RKO (cell line): ENCODE measurements around the gene FKTN.

ENCODE experiments used
- DNase-seq: peaks from one replicate; pipeline ENCODE4 v3.0.0-alpha.2; 2016; ENCODE audit warnings: low spot score

FKTN gene

DNA sequence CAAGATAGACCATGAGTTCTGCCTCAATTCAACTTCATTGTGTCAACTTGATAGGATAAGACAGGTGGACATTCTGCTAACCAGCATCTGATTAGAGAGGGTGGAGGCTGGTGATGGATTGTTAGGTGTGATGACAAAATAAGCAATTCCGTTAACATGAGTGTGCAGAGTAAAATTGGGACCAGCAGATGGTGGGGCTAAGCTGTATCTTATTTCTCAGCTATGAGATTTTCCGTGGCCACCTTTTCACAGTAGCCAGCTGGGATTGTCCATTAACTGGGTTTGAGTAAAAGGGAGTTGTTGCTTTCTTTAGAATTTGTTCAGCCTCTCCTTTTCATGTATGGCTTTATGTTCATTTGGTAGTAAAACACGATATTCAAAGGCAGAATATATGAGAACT is 75.5 kb downstream of the FKTN start:
- DNase-seq = no peak

DNA sequence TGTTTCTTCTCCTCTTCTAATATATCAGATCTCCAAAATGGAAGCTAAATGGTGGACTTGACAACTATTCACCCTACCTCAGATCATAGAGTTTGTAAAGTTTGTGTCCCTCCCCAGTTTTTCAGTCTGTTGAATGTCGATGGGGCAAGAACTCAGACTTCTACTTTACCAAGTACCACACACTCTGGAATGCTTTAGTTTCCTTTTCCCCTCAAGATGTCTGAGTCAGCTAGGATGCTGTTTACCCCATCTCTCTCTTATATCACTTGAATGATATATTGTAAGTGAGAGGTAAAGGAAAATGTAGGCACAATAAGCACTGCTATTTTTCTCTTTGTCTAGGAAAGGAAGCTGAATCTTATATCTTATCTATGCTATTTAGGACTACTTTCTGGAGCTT is 78.4 kb downstream of the FKTN start:
- DNase-seq = no peak

DNA sequence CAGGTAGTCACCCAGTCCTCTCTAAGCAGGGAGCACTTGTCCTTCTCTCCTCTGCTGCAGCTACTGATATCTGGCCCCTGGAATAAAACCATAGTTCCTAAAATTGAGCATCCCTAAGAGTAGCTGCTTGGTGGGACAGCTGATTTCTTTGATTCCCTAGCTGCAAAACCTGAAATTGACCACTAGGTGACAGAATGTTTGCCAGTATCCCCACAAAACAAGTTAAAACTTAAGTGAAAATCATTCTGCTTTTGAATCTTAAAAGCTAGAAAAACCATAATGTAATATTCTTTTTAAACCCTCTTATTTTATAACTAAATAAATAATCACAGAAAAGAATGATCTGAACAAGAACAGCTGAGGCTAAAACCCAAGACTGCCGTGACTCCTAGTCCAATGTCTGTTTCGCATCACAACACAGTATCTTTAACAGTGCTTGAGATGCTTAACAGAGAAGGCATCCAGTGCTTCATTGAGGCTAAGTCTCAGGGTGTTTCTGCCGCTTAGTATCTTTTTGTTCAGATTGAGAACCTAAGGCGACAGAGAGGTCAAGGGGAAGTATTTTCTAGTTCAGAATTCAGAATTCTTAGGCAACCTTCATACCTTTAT is 80.0 kb downstream of the FKTN start:
- peak; percentile 22 for DNase-seq

DNA sequence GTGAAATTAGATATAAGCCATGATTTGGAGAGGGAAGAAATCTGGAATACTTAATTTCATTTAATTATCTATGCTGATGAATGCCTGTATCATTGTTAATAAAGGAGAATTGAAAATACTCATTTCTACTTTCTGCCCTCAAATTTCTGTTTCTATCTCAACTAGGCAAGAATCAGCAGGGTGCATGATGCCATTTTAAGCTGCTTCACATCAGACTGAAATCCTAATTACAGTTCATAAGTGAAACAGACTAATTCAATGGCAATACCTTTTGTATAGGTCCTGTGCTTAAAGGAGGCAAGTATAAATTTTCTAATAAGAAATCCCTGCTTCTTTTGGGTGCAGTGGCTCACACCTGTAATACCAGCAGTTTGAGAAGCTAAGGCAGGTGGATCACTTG is 82.0 kb downstream of the FKTN start:
- DNase-seq = no peak

DNA sequence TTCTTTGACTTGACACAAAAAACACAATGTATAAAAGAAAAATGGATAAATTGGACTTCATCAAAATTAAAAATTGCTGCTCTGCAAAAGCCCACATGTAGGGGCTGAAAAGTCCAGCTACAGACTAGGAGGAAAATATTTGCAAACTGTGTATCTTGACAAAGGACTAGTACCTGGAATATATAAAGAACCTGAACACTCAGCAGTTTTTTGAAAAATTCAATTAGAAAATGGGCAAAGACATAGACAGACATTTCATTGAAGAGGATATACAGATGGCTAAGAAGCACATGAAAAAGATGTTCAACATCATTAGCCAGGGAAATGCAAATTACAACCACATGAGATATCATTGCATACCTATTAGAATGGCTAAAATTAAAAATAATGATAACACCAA is 85.9 kb downstream of the FKTN start:
- no peak for DNase-seq

DNA sequence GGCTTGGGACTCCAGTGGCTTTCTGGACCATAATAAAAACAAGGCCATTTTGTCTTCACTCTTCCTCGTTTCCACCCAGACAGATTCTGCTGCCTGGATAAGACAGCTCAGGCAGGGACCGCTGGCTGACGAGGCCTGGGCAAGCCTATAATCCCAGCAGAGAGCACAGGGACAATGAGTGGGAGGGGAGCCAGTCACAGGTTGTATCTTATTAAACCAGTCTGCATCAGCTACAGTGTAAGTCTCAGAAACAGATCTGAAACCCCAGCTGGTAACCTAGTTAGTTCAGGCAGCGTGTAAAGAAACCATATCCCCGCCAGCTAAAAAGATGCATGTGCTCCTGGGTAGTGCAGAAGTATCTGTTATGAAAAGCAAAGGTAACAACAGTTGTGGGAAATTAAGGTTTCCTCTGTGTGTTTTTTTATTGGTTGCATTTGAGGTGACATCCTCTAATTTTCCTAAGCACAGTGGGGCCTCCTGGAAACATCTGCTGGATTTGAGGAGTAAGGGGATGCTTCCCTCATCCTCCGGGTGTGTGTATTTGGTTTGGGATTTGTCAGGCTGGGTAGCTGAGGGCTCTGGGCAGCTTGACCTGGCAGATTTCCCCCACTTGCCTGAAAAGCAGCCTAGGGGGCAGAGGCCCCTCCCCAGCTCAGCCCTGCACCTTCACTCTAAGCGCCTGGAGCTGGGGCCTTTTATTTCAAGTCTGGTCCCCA is 89.1 kb downstream of the FKTN start:
- DNase-seq = no peak

DNA sequence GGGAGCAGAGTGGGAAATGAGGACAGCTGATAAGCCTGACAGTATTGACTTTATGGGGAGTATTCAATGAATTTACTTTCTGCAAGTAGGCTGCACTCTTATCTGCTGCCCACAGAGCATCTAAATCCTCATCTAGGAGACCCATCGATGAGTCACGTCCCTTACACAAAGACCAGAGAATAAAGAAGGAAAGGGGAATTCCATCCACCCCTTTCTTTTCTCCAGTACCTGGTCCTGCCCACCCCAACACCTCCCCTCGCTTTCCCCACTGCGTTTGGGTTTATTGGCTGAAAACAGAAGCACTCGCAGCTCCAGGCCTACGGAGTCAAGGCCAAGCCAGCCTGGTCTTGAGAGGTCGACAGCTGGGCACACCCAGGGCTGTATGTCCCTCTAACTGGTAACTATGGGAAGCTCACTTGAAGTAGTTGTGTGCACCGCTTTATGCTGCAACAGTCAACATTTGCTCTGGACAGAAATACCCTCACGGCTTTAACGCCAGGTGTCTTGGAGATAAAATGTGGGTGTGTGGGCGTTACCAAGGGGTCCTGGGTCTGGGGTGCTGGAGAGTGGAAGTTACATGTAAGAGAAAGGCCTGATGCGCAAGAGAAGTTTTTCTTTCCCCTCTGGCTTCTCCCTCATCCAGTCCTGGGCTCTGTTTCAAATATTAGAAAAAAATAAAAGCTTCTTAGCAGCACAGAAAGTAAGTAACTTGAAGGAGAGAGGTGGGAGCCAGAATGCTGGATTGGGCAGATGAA is 89.8 kb downstream of the FKTN start:
- DNase-seq = no peak

DNA sequence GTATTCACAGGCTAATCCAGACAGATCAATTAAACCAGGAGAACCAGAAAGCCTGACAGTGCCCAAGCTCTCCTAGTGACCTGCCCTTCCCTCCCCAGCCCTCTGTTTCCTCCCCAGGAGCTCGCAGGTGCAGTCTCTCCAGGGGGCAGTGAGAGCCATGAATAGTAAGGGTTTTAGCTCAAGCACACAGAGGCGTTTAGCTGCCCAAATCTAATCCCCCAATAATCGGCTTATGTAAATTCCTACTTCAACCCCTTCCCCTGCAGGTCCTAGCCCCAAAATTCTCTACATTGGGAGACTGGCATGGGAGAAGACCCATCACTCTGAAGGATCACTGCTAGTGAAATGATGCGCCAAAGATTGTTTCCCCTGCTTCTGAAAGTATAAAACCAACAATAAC is 93.9 kb downstream of the FKTN start:
- DNase-seq = no peak

DNA sequence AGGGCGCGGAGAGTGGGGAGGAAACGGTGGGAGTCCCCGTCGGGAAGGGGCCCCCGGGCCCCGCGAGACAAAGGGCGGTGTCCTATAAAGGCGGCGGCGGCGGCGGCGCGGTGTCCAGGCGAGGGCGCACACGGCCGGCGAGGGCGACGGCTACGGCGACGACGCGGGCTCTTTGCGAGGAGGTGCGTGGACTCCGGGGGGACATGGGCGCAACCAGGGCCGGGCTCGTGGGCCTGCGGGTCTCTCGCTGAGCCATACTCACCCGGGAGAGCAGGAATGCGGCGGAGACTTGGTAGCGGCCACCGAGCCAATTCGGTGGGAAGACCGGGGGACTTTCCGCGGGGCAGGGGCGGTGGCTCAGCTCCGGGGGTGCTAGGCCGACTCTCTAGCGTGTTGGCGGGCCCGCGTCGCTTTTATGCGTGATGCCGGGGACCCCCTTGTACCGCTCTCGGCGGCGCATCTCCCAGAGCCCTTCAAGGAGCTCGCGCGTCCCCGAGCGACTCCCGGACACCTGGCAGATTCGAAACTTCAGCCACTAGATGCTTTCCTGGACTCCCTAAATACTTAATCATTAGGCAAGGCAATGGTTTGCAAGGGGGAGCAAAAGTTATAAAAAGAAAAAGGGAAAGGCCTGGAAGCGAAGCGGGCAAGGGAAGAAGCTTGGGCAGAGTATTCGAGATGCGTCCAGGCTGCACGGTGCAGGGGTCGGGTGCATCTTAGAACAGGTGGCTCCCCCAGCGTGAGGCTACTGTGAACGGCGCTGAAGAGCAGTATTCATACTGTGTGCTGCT is 98.4 kb downstream of the FKTN start:
- DNase-seq = no peak

DNA sequence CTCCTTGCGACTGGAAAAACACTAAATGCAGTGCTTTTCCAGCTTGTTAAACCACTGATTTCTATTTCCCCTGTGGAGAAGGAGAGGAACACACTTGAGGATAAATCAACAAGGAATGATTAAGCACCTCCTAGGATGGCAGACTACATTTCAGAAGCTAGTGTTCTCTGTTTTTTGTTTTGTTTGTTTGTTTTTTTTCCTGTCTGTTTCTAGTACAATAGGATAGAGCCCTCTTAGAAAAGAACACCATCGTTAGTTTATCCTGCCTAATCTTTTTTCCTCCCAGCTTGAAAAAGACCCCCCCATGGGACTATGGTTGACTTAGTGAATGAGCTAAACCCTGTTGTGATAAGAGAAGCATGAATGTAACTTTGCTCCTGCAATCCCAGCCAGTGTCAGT is 100.4 kb downstream of the FKTN start:
- no peak for DNase-seq

DNA sequence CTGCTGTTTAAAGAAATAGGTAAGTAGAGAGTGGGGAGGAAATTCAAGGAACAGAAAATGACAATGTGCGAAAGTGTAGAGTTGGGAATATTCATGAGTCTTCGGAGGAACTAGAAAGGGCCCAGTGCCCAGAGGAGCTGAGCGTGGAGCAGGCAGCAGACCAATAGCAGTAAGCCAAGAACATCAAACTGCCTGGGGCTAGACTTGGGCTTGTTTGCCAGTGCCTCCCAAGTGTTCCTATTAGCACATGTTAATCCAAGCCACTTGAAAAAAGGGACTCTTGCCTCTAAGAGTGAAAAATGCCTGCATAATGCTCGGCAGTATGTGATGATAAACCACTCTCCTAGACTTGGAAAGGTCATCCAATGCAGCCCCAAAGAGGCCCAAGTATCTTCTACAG is 103.1 kb downstream of the FKTN start:
- DNase-seq = no peak

DNA sequence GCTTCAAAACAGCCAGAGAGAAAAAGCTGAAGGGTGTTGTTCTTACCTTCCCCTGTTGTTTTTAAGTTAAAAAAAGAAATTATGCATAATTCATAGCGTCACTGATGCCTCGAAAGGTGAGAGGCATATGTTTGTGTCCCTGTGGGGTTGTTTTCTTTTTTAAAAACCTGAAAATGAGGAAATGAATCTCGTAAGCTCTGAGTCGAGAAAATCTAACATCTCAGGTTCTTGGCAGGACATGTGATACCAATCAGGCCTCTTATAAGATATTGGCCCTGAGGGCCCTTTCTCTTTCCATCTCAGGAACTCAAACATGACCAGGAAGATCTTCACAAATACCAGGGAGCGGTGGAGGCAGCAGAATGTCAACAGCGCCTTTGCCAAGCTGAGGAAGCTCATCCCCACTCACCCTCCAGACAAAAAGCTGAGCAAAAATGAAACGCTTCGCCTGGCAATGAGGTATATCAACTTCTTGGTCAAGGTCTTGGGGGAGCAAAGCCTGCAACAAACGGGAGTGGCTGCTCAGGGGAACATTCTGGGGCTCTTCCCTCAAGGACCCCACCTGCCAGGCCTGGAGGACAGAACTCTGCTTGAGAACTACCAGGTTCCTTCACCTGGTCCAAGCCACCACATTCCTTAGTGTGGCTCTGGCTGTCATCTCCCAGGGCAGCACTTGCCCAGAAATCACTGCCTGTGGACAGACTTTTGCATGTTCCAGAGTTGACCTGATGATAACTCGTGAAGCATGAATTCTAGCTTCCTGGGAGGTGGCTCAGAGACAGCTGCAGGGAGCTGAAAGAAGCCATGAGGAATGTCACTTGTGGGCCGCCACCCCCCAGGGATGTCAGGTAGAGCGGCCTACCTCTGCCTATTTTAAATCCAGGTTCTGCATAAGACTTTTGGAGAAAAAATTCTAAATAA is 104.5 kb downstream of the FKTN start, which contains the start of gene TAL2:
Gene TAL2 (plus strand): TSS at position 274 of the 921 bp plus-strand sequence. CDS start 40 bp downstream, at position 314.
- DNase-seq = no peak

DNA sequence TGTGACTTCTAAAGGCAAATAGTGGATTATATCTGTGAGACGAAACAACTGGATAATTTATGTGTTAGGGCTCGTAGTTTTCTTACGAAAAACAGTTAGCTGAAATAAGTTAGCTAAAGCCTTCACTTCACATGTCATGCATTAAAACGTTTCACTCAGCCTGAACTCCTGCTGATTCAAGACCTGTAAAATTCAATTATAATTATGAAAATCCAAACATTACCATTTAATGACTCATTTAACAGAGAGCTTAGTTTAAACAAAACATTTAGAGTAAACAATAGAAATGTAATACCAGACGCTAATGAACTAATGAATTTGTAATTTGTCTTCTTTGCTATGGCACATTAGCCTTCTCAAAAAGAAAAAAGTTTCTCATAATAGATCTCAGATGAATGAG is 106.0 kb downstream of the FKTN start:
- no peak for DNase-seq

DNA sequence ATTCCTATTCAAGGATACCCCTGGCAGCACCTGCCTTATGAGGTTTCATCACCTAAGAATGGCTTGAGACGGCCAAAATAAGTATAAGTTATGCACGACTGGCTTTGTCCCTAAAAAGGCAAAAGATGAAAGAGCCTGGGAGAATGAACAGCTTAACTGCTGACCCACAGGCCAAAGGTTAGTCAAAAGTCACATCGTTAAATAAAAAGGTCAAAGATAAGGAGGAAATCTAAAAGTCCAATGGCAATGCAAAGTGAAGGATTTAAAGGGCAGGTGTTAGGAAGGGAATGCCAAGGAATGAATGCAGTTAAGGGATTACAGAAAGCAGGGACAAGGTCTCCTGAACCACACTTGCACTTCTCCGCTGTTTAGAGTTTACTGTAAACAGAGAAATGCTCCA is 109.9 kb downstream of the FKTN start:
- DNase-seq = no peak

DNA sequence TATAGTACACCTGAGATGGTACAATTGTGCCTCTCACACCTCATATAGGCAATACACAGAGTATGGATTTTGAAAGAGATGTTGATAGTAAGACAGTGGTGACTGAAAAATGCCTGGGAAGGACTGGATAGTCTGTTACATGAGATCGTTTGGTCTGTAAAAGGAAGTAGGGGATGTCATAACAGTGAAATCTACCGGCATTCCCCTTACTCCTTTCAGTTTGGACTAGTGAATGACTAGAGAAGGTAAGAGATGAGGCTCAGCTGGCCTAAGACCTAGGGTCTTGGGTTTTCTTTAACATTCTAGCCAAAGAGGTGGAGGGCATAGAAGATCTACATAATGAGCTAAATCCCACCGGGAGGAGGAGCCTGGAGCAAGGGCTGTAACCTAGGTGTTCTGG is 112.4 kb downstream of the FKTN start:
- DNase-seq = no peak

DNA sequence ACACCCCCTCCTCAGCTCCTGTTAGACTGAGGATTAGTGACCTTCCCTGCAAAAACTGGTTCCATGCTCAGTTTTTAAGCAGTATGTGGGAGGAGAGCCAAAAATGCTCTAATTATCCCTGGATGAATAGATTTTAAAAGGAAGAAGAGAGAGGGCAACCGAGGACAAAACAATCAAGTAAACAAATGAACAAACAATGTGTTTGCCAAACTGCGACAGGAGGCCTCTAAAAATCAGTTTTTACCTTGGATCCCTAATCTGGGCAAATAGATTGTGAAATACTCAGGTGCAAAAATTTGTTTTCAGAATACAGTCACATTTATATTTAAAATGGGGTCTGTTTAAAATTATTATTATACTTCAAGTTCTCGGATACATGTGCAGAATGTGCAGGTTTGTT is 112.8 kb downstream of the FKTN start:
- DNase-seq = no peak

DNA sequence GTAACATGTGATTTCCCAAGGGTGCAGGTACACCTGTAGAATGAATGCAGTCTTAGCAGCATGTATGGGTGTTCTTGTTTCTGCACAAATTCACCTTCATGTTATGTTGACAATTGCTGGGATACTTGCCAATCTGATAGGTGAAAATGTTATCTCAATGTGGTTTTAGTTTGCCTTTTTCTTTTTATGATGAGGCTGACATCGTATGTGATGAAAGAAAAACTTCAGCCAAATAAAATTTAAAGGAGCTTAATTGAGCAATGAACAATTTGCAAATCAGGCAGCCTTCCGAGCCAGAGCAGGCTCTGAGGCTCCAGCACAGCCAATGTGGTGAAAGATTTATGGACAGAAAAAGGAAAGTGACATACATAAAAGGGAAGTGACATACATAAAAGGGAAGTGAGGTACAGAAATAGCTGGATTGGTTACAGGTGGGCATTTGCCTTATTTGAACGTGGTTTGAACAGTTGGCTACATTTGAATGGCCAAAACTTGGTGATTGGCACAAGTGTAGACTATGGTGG is 114.8 kb downstream of the FKTN start:
- DNase-seq = no peak

DNA sequence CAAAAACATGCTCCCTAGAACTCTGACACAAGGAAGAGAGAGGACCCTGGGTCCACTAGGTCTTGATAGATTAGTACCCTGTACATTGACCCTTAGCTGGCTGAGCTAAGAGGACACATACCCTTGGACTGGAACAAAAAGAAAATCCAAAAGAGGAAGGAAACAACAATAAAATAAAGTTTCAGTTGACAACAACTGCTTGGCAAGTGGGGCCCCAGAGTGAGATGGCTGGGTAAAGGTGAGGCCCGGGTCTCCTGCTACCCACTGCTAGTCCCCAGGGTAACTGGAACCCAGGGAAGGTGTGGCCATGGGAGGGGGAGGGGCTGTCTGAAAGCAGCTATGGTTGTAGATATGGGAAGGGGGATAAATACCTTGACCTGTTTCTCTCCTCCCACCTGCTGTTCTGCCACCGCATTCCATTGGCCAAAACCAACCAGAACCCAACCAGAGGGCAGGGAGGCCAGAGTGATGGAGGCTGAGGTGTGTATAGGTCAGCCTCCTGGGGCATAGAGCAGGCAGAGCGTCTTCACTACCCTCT is 116.0 kb downstream of the FKTN start:
- no peak for DNase-seq

DNA sequence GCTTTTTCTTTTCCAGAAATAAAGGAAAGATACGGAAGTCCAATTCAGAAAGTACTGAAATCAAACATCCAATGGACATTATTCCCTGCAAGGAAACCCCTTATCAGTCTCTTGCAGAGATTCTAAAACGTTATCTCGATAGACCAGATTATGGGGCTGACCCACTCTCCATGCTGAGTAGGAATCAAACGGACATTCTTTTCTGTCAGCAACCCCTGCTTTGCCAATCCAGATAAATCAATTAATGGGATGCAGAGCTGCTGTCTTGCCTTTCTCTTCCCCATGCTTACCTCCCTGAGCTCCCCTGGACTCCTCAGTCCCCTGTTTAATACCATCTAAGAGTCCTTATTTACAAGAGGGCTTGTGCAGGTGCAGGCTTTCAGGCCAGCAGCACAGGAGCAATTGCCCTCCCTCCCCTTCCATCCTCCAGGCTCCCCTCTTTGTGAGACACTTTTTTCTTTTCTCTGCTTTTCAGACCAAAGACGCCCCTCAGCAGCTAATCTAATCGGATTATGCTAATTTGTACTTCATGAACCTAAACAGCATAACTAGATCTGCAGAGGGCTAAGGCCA is 118.5 kb downstream of the FKTN start:
- no peak for DNase-seq

DNA sequence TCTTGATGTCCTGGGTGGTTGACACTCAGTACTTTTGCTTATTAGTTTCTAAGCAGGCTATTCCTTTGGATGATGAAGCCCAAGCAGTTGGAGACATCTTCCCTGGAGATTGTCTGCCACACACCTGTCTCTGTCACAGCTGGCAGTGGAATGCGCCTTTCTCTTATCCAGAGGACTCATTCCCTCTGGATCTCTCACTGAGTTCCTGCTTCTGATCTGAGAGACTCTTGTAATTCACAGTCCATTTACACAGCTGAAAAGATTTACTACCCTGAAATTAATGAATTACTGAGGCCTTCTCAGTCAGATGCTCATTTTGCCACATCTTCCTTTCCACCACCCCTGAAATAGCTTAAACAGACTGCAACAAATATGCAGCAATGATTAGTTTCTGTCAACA is 120.2 kb downstream of the FKTN start:
- DNase-seq = no peak

DNA sequence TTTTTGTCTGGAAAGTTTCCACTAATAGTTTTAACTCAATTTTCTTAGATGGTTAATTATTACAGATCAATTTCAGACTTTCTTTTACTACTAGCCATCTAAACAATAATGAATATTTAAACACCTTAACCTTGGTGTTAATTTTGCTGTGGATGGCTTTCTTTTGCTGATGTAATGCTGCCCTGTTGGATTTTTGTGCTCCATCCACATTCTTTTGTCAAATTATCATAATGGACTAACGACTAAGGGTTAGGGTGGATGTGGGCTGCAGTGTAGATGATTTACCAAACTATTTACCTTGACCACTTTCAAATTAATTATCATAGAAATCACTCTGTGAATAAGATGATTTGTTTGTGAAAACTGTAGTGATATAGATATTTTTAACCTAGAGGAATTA is 120.8 kb downstream of the FKTN start:
- DNase-seq = no peak
